ENCODE data around the gene EPS8L2.

The EPS8L2 gene

GRCh38 chr11:660681-661444 is 45.2 kb upstream of the EPS8L2 start:
- no peak for DNase-seq (ENCODE audit: low spot score)
- Histone ChIP-seq H3K4me3 (no peak overlapping the region), H3K27ac (no peak overlapping the region)
- TF ChIP-seq, protein P1, sequence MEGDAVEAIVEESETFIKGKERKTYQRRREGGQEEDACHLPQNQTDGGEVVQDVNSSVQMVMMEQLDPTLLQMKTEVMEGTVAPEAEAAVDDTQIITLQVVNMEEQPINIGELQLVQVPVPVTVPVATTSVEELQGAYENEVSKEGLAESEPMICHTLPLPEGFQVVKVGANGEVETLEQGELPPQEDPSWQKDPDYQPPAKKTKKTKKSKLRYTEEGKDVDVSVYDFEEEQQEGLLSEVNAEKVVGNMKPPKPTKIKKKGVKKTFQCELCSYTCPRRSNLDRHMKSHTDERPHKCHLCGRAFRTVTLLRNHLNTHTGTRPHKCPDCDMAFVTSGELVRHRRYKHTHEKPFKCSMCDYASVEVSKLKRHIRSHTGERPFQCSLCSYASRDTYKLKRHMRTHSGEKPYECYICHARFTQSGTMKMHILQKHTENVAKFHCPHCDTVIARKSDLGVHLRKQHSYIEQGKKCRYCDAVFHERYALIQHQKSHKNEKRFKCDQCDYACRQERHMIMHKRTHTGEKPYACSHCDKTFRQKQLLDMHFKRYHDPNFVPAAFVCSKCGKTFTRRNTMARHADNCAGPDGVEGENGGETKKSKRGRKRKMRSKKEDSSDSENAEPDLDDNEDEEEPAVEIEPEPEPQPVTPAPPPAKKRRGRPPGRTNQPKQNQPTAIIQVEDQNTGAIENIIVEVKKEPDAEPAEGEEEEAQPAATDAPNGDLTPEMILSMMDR (IDR thresholded peaks at IDR 0.05): no peak

DNA sequence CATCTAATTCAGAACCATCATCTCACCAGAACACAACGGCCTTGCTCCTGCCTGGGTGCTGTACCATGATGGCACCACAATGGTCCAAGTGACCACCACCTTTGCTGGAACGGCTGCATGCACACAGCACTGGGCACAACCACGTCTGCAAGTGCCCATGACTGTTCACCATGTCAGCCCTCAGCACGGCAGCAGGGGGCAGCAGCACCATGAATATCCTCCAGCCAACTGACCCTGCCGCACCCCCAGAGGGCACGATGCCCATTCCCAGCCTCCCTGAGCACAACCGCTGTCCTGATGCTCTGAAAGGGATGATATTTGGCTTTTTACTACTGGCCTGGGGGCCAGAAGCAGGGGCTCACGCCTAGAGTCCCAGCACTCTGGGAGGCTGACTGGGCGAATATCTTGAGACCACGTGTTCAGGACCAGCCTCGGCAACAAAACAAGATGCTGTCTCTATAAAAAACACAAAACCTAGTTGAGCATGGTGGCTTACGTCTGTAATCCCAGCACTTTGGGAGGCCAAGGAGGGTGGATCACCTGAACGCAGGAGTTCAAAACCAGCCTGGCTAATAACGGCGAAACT is 43.2 kb upstream of the EPS8L2 start:
- TF ChIP-seq, protein P1 (IDR thresholded peaks at IDR 0.05): peak; percentile 64
- Histone ChIP-seq H3K27ac (no peak overlapping the region), H3K4me3 (no peak overlapping the region)
- DNase-seq (ENCODE audit: low spot score): no peak

DNA sequence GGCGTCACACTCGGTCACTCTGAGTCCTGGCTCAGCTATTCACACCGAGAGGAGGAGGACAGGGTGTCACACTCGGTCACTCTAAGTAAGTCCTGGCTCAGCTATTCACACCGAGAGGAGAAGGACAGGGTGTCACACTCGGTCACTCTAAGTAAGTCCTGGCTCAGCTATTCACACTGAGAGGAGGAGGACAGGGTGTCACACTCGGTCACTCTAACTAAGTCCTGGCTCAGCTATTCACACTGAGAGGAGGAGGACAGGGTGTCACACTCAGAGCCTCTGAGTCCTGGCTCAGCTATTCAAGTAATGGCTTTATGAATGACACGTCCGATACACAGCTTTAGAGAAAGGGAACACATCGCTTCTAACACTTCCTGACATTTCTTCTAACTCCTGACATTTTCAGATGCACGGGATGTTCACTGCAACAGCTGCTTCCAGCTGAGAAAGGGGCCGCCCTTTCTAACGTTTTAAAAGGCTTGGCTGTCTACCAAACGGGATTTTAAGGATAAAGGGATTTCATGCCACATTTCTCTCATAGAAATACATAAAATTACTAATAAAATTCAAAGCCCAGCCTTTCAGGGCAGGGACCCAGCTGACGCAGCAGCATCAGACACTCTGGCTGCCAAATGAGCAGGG is 40.8 kb upstream of the EPS8L2 start:
- Histone ChIP-seq H3K27ac (peak overlapping the region in 1 of 2 donors; percentile 2), H3K4me3 (no peak overlapping the region)
- TF ChIP-seq, protein P1 (IDR thresholded peaks at IDR 0.05): no peak
- DNase-seq (ENCODE audit: low spot score): no peak

DNA sequence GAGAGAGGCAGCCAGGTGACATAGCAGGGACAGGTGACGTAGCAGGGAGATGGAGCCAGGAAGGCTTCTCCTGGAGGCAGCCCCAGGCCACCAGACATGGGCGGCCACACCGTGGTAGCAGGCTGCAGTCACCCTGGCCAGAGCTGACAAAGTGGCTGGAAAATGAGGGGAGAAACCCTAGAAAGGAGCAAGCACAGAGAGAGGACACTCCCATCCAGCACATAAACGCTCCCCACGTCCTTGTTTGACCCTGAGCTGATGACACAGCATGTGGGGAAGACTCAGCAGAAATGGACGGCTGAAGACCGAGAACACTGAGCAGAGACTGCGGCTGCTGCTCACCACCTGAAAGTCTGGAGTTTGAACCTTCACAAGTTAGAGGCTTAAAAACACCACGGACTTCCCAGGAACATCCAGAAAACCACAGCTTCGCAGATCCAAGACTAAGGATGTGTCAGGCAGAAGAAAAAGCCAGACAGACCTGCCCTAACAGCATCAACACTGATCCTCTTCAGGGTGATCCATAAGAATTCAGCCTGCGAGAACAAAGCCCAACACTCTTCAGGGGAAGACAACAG is 40.2 kb upstream of the EPS8L2 start:
- Histone ChIP-seq H3K27ac (peak overlapping the region in 1 of 2 donors; percentile 2), H3K4me3 (no peak overlapping the region)
- no peak for DNase-seq (ENCODE audit: low spot score)
- TF ChIP-seq, protein P1 (IDR thresholded peaks at IDR 0.05): no peak

- DNase-seq (ENCODE audit: low spot score): no peak
- TF ChIP-seq, protein P1 (IDR thresholded peaks at IDR 0.05): no peak
- H3K27ac ChIP-seq: no peak overlapping the region
These were observed 32.2 kb upstream of the EPS8L2 start for GRCh38 chr11:673866-674265.

GRCh38 chr11:674406-674805 is 31.6 kb upstream of the EPS8L2 start:
- DNase-seq (ENCODE audit: low spot score): no peak
- TF ChIP-seq, protein P1 (IDR thresholded peaks at IDR 0.05): no peak
- Histone ChIP-seq H3K4me3 (no peak overlapping the region), H3K27ac (no peak overlapping the region)

More at GRCh38 chr11:673866-674265, 32.2 kb upstream of the EPS8L2 start:
- H3K4me3 ChIP-seq: no peak overlapping the region
